HUES48 (cell line): ENCODE data around the gene SKAP2.

ENCODE experiments used
- H3K27ac ChIP-seq: one replicate; pipeline ENCODE4 v1.7.0; 2013; ENCODE audit warnings: low read depth, low read length, inconsistent platforms
- H3K27me3 ChIP-seq: 2 replicates; pipeline ENCODE4 v1.6.1; 2013; ENCODE audit warnings: mild to moderate bottlenecking, low read length; ENCODE audit not compliant: control insufficient read depth, insufficient read depth
- H3K36me3 ChIP-seq: 2 replicates; pipeline ENCODE4 v1.6.1; 2013; ENCODE audit warnings: low read length; ENCODE audit not compliant: control insufficient read depth, insufficient read depth
- H3K4me1 ChIP-seq: 2 replicates; pipeline ENCODE4 v1.6.1; 2013; ENCODE audit warnings: mild to moderate bottlenecking, low read length; ENCODE audit not compliant: control insufficient read depth, insufficient read depth
- H3K4me3 ChIP-seq: 2 replicates; pipeline ENCODE4 v1.5.1; 2013; ENCODE audit warnings: mild to moderate bottlenecking, low read depth, low read length
- H3K9ac ChIP-seq: 2 replicates; pipeline ENCODE4 v1.6.1; 2013; ENCODE audit warnings: mild to moderate bottlenecking, low read depth, low read length, moderate library complexity
- H3K9me3 ChIP-seq: 2 replicates; pipeline ENCODE4 v1.6.1; 2013; ENCODE audit warnings: low read length; ENCODE audit not compliant: control insufficient read depth, insufficient read depth

Gene SKAP2

DNA sequence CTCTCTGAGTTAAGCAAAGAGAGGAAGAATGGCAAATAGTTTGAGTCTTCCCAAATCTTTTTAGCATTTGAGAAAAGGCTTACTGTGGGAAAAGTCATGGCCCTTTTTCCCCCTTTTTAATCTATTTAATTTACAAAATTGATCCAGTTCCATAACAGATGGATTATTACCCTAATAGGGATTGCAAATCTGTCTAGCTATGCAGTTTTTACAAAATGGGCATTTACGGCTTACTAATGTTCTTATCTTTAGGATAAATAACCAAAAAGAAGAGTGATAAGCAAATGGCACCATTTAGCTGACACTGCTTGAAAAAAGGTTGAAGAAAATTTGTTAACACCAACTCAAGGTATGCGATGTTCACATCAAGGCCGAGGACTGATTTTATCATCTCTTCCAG is 169.7 kb downstream of the SKAP2 start:
- Histone ChIP-seq H3K27me3 (no peaks in the 10 kb centered on the region), H3K27ac (no peak overlapping the region), H3K36me3 (no peaks in the 10 kb centered on the region), H3K9ac (no peak overlapping the region), H3K4me1 (peaks cover 4% of the 10 kb centered on the region; the same call in 1 of the 2 replicates), H3K4me3 (no peak overlapping the region), H3K9me3 (no peaks in the 10 kb centered on the region)

DNA sequence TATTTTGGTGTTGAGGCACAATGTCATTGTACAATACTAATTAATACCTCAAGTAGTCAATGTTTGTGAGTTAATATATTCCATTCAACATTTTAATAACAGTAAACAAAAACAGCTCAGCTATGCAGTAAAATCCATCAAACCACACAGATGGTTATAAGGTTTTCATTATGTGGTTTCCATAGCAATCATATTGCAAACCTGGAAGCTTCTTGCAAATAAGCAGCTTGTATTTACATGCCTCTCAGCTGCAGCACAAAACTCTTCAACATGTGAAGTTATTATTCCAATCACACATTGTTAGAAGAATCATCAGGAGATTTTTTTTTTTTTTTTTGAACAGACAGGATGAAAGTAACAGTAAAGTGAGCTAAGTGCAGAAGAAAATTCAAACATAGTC is 170.2 kb downstream of the SKAP2 start:
- Histone ChIP-seq H3K9me3 (no peaks in the 10 kb centered on the region), H3K4me1 (peaks cover 4% of the 10 kb centered on the region; the same call in 1 of the 2 replicates), H3K27ac (no peak overlapping the region), H3K9ac (no peak overlapping the region), H3K36me3 (no peaks in the 10 kb centered on the region), H3K4me3 (no peak overlapping the region), H3K27me3 (no peaks in the 10 kb centered on the region)

DNA sequence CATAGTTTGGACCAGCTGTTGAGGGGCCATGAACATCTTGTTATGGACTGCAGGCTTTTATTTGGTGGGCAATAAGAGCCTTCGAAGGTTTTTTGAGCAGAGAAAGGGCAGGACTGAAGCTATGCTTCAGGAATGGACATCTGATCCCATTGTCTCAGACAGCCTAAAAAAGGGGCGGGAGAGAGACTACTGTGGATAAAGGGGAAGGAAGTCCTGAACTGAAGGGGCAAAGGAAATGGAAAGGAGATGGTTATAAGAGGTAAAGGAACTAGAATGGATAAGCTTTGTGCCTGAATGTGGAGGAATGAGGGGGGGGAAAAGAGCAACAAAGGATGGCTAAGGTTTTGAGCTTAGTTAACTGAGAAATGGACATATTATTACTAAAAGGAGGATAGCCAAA is 172.5 kb downstream of the SKAP2 start:
- no peaks in the 10 kb centered on the region for H3K36me3 ChIP-seq
- no peaks in the 10 kb centered on the region for H3K9me3 ChIP-seq
- H3K27ac ChIP-seq, result no peak overlapping the region
- no peak overlapping the region for H3K9ac ChIP-seq
- no peak overlapping the region for H3K4me3 ChIP-seq
- peaks cover 4% of the 10 kb centered on the region; the same call in 1 of the 2 replicates for H3K4me1 ChIP-seq
- H3K27me3 ChIP-seq, result no peaks in the 10 kb centered on the region

DNA sequence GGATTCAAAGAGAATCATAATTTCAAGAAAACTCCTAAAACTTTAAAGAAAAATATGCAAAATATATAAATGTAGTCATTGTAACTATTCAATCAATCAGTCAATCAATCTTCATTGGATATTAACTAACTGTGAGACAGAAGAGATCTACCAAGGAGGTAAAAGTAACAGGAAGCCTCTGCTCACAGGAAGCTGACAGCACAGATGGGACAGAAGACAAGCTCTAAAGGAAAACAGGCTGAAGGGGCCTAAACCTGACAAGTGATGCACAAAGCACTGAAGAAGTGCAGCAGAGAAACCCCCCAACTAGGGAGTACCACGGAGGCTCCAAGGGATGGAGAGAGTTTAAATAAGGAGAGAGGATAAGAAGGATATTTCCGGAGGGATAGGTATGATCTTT is 173.0 kb downstream of the SKAP2 start:
- Histone ChIP-seq H3K4me3 (no peak overlapping the region), H3K27me3 (no peaks in the 10 kb centered on the region), H3K27ac (no peak overlapping the region), H3K9me3 (no peaks in the 10 kb centered on the region), H3K36me3 (no peaks in the 10 kb centered on the region), H3K4me1 (peaks cover 4% of the 10 kb centered on the region; the same call in 1 of the 2 replicates), H3K9ac (no peak overlapping the region)

DNA sequence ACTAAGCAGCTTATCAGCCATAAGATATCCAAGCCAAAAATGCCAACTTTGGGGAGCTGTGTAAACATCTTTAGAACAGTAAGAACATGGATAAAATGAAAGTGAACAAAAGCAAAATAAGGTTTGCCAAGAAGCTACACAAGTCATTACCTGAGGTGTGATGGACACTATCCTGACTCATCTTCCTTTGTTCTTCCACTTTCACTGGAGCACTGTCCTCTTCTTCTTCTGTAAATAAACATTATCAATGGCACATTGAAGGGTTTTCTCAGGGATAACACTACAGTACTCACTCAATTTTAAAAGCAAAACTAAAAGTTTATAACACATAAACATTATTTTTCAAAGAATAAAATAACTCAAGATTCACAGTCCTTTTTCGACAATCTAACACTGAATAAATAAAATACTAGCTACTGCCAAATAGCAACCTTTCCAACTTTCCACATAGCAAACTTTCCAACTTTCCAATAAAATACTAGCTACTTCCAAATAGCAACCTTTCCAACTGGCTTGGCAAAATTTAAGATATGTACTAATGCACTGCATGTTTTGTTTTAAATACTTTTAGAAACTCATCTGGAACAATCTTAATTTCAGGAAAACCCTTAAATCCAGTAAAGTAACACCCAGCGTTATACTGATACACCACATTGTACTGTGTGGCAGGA is 174.1 kb downstream of the SKAP2 start:
- Histone ChIP-seq H3K27me3 (no peaks in the 10 kb centered on the region), H3K4me1 (peaks cover 4% of the 10 kb centered on the region; the same call in 1 of the 2 replicates), H3K9ac (no peak overlapping the region), H3K9me3 (no peaks in the 10 kb centered on the region), H3K27ac (no peak overlapping the region), H3K4me3 (no peak overlapping the region), H3K36me3 (no peaks in the 10 kb centered on the region)

DNA sequence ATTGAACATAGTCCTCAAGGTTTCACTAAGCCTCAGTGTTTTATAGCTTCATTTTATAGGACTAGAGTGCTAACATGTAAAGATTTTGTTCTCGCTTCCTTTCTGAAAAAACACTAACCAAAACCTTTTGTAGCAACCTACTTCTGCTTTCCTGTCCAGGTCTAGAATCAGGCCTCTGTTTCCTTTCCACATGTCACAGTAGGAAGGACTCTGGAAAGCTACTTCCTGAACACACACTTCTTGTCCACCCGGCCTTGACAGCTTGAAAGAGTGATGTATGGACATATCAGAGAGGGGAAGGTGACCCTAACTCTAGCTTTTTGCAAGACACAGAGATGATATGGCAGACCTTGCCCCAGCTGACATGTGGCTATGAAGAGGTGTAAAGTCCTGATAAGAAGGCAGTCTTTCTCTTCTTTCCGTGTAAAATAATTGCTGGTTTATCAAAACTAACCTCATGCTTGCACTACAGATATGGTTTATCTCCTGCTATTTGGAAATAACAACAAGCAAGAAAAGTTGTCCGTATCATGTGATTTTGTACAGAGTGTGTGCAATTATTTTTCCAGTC is 175.4 kb downstream of the SKAP2 start:
- no peaks in the 10 kb centered on the region for H3K9me3 ChIP-seq
- no peak overlapping the region for H3K4me3 ChIP-seq
- peaks cover 4% of the 10 kb centered on the region; the same call in 1 of the 2 replicates for H3K4me1 ChIP-seq
- H3K9ac ChIP-seq, result no peak overlapping the region
- H3K36me3 ChIP-seq, result no peaks in the 10 kb centered on the region
- H3K27me3 ChIP-seq, result no peaks in the 10 kb centered on the region
- H3K27ac ChIP-seq, result no peak overlapping the region

DNA sequence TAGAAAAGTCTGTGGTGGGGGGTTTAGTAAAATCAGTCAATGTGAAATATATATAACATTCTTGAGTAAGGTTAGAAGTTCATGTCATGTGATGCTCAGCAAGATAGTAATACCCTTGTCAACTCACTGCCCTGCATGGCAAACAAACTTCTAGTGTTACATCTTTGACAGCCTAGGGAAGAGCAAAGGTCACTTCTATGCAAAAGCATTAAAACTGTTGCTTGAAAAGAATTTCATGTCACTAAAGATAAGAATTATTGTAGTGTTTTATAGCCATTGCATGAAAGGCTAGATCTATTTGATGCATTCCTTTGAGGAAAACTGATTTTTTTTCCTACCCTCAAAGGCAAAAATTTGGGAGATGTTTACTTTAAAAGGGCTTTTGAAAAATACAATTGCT is 176.0 kb downstream of the SKAP2 start:
- Histone ChIP-seq H3K27me3 (no peaks in the 10 kb centered on the region), H3K4me1 (peaks cover 4% of the 10 kb centered on the region; the same call in 1 of the 2 replicates), H3K9me3 (no peaks in the 10 kb centered on the region), H3K9ac (no peak overlapping the region), H3K36me3 (no peaks in the 10 kb centered on the region), H3K27ac (no peak overlapping the region), H3K4me3 (no peak overlapping the region)

DNA sequence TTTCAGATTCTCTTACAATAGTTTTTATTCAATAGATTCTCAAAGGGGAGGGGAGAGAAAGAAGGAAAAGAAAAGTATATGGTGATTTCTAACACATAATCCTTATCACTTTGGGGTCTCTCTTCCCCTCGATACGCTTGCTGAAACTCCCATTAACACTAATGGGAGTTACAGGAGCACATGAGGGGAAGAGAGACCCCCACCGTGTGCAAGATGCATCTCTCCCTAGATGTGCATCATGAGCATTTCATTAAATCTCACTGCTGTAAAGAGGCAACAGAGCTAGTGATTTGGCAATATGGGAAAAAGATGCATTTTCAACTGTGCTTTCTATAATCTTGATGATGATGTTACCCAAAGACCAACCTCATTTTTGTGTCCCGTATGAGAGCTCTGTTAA is 177.4 kb downstream of the SKAP2 start:
- peaks cover 2% of the 10 kb centered on the region; the same call in 1 of the 2 replicates for H3K4me1 ChIP-seq

DNA sequence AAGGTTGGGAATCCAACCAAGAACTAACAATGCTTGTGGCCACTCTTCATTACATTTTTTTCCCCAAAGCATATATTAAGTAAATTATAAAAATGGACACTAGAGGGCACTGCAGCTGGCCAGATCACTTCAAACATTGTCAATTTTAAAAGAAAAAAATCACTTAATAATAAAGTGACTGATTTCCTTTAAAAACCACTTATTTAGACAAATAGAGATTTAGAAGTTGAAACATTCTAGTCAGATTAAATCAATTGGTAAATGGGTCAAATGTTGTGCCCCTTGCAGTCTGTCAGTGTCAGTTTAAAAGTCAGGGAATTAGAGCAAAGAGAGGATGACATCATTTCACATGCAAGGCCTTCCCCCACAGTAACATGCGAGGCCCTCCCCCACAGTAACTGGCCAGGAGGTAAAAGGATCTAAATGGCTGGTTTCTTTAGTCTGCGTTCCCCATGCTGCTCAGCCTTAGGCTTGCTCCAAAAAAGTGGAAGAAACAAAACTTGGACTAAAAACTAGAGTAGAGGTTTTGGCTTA is 177.9 kb downstream of the SKAP2 start:
- Histone ChIP-seq H3K9me3 (no peaks in the 10 kb centered on the region), H3K27me3 (no peaks in the 10 kb centered on the region), H3K9ac (no peak overlapping the region), H3K4me1 (no peaks in the 10 kb centered on the region), H3K27ac (no peak overlapping the region), H3K4me3 (no peak overlapping the region), H3K36me3 (no peaks in the 10 kb centered on the region)

More for the DNA sequence above, 177.4 kb downstream of the SKAP2 start:
- no peaks in the 10 kb centered on the region for H3K36me3 ChIP-seq
- no peak overlapping the region for H3K9ac ChIP-seq
- no peaks in the 10 kb centered on the region for H3K9me3 ChIP-seq
- no peaks in the 10 kb centered on the region for H3K27me3 ChIP-seq
- no peak overlapping the region for H3K4me3 ChIP-seq
- H3K27ac ChIP-seq, result no peak overlapping the region

DNA sequence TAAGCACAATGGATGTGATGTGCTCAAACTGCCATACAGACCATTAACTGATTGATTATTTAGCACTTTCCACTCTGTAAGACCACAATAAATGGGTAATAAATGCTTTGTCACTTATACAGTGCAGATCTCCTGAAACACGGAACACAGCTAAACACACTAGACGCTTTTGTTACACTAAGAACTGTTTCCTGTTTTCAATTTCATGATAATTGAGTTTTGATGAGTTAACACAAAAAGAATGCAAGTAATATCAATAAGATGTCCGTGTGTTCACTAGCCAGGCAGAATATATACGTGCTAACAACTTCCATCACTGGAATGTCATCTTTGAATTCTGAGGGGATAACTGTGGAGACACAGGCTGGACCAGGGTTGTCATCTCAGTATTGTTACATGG is 178.8 kb downstream of the SKAP2 start:
- Histone ChIP-seq H3K9ac (no peak overlapping the region), H3K27ac (no peak overlapping the region), H3K4me3 (no peak overlapping the region), H3K27me3 (no peaks in the 10 kb centered on the region), H3K36me3 (no peaks in the 10 kb centered on the region), H3K9me3 (no peaks in the 10 kb centered on the region), H3K4me1 (no peaks in the 10 kb centered on the region)

DNA sequence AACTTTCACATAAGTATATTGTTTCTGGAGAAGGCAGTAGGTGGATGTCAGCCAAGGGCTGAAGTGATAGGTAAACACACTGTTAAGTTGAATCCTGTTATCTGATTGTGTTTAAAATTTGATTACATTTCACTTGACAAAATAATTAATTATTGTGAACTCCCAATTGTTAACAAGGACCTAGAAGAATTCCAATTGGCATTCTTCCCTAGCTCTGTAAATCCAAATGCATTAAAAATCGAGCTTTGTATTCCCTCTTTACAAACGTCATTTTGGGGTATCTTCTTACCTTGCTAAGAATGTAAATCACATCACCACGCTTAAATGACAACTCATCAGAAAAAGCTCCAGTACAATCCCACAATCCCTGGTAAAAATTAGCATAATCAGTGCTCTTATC is 179.9 kb downstream of the SKAP2 start:
- Histone ChIP-seq H3K27me3 (no peaks in the 10 kb centered on the region), H3K36me3 (no peaks in the 10 kb centered on the region), H3K27ac (no peak overlapping the region), H3K4me3 (no peak overlapping the region), H3K9ac (no peak overlapping the region), H3K4me1 (no peaks in the 10 kb centered on the region), H3K9me3 (no peaks in the 10 kb centered on the region)
